HG02938 (cell line): ENCODE results near the gene BRPF3.
A peak's percentile ranks its signal among the peaks of the same experiment; 100 is the strongest.

Experiments
- ATAC-seq: cut with Tn5 transposase; IDR thresholded peaks from one replicate; pipeline ENCODE4 v1.9.1; 2021; ENCODE audit warnings: mild to moderate bottlenecking, moderate library complexity; ENCODE audit not compliant: unreplicated experiment

BRPF3 gene

DNA sequence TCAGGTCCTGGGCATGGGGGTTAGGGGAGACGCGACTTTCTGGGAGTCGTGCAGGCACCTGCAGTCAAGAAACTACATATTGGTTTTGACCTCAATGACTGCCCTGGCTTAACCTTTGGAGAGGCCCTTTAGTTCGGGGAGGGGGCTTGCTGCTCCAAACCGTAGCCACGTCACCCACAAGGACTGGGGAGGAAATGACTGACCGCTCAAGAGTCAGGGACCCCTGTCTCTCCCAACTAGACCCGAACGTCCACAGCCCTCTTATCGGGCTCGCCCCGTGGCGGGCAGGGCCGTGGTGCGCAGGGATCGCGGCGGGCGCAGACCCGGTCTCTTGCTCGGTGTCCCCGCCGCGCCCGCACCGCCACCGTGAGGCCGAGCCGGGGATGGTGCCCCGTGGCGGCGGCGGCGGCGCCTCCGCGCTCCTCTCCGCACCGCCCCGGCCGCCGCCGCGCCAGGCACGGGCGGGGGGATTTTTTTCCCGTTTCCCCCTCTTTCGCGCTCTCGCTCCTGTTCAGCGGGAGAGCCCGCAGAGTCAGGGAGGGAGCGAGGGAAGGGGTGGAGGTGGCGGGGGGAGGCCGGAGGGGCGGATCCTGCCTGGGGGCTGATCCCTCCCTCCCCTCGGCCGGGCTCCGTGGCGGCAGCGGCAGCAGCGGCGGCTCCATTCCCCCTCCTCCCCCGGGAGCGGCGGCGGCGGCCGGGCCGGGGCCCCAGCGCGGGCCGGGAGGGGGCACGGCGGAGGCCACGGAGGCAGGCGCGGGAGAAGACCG is at the start of gene BRPF3:
Gene BRPF3, plus strand, starts transcription at position 632 of the 767 bp plus-strand sequence. CDS start 3,579 bp downstream, outside the sequence.
- peak; percentile 48 for ATAC-seq

DNA sequence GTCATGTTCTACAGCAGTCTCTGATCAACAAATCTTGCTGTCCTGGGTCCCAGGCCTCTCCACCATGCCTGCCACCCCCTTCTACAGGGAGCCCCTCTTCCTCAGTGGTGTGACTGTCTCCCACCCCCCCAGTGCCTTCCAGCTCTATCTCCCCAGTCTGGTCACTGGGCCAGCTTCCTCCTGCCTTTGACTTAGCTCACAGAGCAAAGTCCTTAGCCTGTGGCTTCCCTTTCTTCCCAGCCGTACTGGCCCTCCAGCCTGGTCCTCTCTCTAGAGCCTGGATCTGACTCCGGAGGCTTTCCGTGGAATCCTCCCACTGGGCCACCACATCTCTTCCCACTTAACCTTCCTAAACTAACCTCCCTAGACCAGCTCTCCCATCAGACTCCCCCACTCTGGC is 49.2 kb upstream of the BRPF3 start:
- no peak for ATAC-seq

DNA sequence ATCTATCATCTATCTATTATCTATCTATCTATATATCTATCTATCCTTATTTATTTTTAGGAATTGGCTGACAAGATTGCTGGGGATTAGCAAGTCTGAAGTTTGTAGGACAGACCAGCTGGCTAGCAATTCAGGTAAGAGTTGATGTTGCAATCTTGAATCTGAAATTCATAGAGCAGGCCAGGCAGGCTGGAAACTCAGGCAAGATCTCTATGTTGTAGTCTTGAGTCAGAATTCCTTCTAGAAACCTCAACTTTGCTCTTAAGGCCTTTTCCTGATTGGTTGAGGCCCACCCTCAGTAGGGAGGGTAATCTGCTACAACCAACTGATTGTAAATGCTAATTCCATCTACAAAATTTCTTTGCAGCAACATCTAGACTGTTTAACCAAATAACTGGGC is 47.1 kb upstream of the BRPF3 start:
- ATAC-seq: no peak

DNA sequence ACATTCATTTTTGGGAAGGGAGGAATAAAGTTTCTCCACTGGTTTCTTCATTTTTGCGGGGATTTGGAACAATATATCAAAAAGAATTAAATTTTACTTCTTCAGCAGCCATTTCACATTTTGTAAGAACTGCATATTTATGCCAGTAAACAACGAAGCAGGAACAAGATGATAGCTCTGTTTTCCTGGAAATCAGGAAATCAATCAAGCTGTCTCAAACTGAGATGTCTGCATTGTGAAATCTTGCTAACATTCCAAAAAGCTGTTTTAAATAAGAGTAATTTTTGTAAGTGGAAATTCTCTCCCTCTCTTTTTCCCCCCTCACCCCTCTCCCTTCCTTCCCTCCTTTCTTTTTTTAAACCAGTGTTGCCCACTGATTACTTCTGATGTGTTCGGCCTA is 46.3 kb upstream of the BRPF3 start:
- ATAC-seq: no peak

DNA sequence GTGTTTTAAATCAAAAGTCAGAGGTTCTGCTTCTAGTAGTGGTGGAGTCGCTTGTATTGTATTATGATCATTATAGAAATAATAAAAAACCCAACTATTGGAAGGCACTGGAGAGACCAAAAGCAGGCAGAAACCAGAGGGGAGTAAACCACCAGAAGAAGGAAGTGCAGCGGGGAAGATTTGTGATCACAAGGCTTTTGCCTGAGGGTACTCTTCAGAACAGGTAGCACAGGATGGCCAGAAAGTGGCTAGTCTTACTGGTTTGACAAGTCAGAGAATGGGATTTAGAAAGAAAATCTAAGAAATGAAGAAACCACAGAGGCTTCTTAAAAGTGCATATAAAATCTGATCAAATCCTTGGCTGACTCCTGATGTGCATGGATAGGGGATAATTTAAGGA is 42.3 kb upstream of the BRPF3 start:
- ATAC-seq: no peak

DNA sequence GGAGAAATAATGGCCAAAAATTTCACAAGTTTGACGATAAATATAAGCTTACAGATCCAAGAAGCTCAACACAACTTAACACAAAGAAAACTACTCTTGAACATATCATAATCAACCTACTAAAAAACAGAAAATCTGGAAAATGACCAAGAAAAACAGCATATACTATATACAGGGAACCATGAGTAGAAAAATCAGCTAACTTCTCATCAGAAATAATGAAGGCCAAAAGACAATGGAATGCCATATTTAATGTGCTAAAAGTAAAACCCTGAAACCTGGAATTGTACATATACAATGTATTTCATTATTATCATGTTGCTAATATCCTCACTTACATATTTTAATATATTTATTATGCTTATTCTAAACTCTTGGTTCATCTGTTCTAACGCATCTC is 40.9 kb upstream of the BRPF3 start:
- no peak for ATAC-seq

DNA sequence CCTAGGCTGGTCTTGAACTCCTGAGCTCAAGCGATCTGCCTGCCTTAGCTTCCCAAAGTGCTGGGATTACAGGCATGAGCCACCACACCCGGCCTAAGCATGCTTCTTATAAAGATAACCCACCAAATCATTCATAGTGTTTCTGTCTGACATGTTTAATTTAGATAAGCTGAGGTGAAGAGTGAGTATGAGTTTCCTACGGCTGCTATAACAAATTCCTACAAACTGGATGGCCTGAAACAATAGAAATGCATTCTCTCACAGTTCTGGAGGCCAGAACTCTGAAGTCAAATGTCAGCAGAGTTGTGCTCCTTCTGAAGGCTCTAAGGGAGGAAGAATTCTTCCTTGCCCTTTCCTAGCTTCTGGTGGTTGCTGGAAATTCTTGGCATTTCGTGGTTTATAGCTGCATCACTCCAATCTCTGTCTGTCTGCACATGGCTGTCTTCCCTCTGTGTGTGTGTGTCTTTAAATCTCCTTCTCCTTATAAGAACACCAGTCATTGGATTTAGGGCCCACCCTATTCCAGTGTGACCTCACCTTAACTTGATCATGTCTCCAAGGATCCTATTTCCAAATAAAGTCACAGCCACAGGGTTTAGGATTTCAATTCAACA is 36.3 kb upstream of the BRPF3 start:
- no peak for ATAC-seq

DNA sequence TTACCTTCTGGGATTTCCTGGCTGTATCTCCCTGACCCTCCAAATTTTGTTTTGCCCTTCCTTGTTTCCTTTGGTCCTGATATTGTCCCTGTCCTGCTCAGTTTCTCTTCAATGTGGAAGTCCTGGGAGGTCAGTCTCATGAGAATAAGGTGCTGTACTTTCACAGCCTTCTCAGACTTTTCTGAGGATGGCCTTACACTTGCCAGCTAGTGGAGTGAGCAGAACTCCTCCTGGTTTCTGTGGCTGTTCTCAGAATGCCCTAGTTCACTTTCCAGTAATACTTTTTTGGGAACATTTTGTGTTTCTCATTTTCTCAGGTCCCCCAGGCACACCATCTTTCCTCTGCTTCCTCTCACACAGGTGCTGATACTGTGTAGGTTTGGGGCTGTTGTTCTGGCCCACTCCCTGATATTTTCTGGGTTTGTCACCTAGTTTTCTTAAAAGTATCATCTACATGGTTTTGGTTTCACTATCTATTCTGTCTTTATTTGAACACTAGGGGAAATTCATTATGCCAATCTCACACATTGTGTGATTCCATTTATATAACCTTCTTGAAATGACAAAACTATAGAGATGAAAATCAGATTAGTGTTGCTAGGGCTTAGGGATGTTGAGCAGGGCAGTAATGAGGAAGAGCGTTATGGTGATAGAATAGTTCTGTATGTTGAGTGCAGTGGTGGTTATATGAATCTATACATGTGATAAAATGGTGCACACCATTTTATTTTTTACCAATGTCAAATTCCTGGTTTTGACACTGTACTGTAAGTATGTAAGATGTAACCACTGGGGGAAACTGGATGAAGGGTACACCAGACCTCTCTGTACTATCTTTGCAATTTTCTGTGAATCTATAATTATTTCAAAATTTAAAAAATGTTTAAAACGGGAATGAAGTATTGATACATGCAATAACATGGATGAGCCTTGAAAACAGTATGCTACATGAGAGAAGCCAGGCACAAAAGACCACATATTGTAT is 27.2 kb upstream of the BRPF3 start:
- ATAC-seq: no peak

DNA sequence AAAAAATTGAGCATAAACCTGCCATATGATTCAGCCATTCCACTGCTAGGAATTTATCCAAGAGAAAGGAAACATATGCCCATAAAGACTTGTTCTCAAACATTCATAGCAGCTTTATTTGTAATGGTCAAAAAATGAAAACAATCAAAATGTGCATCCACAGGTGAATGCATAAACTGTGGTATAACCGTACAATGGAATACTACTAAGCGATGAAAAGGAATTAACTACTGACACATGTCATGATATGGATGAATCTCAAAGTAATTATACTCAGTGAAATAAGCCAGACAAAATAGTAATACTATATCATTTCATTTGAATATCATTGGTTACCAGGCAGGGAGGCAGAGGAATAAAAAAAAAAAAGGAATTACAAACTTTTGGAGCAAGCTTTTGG is 25.8 kb upstream of the BRPF3 start:
- no peak for ATAC-seq

DNA sequence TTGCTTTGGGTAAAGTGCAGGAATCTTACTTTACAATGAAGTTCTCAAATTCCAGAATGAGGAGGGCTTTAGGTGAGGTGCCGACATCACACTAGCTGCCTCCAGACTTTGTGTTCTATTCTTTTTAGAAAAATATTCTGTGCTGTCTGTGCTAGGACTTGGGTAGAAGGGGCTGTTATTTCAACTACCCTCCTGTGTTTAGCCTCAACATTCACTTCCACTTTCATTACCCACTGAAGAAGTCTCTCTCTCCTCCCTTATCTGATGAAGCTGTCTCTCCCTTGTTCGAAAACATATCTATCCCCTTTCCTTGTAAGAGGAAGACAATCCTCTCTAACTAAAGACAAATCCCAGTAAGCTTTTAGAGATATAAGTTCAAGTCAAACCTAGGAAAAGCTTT is 25.0 kb upstream of the BRPF3 start:
- no peak for ATAC-seq

DNA sequence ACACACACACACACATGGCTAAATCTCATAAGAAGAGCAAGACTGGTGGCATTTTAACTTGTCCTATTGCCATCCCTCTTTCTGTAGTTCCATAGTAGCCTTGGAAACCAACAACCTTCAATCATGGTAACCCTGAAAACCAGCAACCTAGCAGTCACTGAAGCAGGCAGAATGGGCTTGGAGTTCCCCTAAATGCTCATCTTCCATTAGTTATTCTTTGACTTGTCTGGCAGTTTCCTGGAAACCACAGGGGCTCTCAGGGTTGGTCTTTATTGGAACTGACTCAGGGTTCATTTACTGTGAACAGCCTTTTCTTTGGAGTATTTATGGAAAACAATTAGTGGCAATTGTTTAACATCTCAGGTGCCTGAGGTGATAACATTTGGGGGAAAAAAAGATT is 19.4 kb upstream of the BRPF3 start:
- no peak for ATAC-seq

DNA sequence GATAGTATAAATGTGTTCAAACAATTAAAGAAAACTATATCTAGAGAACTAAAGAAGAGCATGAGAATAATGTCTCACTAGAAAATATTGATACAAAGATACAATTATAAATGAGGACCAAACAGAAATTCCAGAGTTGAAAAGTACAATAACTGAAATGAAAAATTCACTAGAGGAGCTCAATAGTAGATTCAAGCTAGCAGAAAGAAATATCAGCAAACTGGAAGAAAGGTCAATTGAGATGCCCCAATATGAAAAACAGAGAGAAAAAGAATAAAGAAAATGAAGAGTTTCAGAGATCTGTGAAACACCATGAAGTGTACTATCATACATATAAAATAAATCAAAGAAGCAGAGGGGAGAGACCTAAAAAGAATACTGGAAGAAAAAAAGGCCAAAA is 18.0 kb upstream of the BRPF3 start:
- ATAC-seq: no peak

DNA sequence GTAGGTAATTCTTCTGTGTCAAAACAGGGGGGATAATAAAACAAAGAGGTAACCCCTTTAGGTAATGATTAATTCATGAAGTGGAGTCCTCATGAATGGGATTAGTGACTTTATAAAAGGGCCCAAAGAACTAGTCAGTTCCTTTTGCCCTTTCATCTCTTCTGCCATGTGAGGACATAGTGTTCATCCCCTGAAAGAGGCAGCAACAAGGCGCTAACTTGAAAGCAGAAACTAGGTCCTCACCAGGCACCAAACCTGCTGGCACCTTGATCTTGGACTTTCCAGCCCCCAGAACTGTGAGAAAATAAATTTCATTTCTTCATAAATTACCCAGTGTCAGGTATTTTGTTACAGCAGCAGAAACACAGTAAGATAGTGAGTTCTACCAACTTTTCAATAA is 16.4 kb upstream of the BRPF3 start:
- no peak for ATAC-seq

DNA sequence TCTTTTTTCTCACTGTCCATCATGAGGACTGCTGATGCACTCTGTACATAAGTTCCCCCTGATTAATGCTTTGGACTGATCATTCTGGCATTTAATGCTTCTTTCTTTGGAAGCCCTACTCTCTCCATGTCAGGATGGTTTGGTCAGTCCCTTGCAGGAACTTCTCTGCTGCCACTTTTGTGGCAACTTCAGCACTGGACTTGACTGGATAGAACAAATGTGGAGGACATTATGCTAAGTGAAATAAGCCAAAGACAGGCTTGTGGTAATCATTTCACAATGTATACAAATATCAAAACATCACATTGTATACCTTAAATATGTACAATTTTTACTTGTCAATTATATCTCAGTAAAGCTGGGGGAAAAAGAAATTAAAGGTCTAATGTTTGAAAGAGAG is 12.2 kb upstream of the BRPF3 start:
- no peak for ATAC-seq

DNA sequence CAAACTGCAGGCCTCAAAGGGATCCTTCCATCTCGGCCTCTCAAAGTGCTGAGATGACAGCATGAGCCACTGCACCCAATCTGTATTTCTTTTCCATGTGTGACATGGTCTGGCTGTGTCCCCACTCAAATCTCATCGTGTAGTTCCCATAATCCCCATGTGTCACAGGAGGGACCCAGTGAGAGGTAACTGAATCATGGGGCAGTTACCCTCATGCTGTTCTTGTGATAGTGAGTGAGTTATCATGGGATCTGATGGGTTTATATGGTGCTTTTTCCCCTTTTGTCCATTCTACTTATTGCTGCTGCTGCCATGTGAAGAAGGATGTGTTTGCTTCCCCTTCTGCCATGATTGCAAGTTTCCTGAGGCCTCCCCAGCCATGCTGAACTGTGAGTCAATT is 10.3 kb upstream of the BRPF3 start:
- ATAC-seq: no peak

DNA sequence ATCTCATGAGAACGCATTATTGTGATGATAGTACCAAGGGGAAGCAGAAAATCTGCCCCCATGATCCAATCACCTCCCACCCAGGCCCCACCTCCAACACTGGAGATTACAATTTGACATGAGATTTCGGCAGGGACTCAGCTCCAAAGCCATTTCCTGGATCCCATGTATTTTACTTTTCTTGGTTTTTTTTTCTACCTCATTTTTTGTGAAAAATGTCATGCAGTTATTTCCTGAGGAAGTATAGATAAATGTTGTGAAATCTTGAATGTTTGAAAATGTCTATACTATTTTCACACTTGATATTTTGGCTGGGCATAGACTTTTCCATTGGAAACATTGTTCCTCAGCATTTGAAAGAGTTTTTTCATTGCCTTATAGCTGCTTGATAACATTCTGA is 9.1 kb upstream of the BRPF3 start:
- ATAC-seq: no peak

DNA sequence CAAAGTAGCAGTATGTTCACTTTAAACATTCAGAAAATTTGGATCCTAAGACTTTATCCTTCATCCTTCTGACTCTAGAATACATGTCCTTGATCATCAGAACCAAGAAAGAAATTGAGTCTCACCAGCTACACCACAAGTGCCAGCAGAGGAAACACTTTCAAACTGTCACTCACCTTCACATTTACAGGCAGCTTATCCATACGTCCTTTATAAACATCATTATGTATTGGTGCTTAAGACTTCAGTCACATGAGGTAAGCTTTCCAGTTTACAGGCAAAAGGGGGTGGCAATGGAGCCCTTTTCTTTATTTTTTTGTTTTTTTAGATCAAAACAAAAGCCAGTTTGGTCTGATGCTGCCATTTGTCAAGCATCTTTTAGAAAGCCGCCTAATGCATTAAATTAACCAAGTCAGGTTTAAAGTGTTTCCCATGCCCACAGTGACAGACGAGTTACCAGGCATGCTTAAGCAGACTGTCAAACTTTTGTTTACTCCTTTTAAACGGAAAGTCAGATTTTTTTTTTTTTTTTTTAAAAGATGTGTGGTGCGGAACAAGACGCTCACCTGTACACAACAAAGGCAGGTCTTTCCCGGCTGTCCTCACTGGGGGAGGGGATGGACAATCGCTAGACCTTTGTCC is 952 bp upstream of the BRPF3 start:
- no peak for ATAC-seq

DNA sequence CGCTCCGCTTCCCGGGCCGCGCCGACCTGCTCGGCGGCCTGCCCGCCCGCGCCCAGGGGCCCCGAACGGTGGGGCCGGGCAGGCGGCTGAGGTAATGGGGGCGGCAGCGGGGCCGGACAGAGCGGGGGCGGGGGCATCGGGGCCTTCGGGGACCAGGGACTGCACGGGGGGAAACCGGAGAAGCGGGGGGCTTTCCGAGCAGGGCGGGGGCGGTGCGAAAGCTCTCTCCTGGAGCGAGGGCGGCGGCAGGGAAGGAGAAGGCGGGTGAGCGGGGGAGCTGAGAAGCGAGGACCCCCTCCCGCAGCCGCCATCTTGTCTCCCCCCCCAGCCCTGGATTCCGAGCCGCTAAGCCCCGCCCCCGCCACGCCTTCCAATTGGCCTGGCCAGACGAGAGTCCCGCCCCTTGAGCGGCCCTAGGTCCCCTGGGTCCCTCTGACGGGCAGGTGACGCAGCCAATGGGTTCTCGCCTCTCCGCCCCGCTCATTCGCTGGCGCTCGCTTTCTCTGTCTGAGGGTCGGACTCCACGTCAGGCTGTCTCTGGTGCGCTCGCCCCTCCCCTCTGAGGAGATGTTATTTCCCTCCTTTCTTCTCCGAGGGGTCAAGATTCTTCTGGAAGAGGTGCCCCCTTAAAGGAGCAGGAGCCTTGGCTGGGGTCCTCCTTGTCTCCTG is 470 bp downstream of the BRPF3 start:
- ATAC-seq: peak; percentile 85

DNA sequence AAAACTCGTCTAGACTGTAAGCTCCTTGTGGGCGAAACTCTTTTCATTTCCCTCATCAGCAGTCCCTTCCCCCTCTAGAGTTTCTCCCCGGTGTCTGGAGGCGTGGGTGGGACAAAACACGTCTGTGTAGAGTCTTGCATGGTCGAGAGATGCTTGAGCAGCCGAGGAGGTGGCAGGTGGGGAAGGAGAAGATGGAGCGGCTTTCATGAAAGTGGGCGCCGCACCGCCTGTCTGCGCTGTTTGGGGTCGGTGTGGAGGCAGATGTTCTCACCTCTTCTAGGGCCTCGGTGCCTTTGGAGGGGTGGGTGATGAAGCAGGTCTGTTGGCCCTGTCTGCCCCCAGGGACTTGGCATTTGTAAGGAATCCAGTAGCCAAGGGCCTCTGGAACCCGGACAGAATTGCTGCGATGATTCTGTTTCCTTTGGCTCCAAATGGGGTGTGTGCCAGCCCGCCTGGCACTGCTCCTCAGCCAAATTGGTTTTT is 1.2 kb downstream of the BRPF3 start:
- ATAC-seq: no peak

DNA sequence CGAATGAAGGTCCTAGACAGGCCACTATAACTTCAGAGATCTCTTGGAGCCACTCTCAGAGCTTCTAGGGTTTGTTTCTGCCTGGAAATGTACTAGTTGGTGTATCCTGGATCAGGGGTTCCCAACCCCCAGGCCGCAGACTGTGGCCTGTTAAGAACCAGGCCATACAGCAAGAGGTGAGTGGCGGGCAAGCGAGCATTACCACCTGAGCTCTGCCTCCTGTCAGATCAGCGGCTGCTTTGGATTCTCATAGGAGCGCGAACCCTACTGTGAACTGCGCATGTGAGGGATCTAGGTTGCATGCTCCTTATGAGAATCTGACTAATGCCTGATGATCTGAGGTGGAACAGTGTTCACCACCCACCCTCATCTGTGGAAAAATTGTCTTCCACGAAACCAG is 2.4 kb downstream of the BRPF3 start:
- no peak for ATAC-seq
